Measurements from ENCODE around the gene DUSP2. TPM values are rescaled to one million over a fixed set of nuclear protein-coding genes. Genes with fewer than 3 reads are reported as not detected.

DUSP2 gene
- total and polyA plus RNA-seq, 8 donors = 3.6 to 9.4 (median 6.0) TPM

- Histone ChIP-seq H3K9me3 (no peaks in the 10 kb centered on the region), H3K27ac (no peak overlapping the region), H3K27me3 (peaks cover 5 to 72% (median 14%) of the 10 kb centered on the region in 3 donors), H3K36me3 (no peaks in the 10 kb centered on the region), H3K4me3 (no peak overlapping the region), H3K4me1 (peaks cover 11 to 14% (median 13%) of the 10 kb centered on the region in 4 donors)
- 87 to 95% (median 91%) methylated on average over 4 of the region's 4 CpGs for WGBS, 5 donors
- intact Hi-C loops (cut with DNase I; ENCODE audit: low total_unique reads) = no loop called here
- DNase-seq = no peak
- no peak for TF ChIP-seq EP300 (IDR thresholded peaks at IDR 0.05)
- TF ChIP-seq POLR2A (IDR thresholded peaks at IDR 0.05) = no peak
Measured at GRCh38 chr2:96121414-96121813, 23.8 kb downstream of the DUSP2 start.

- DNase-seq = no peak
- Histone ChIP-seq H3K4me3 (no peak overlapping the region), H3K4me1 (peaks cover 15 to 18% (median 17%) of the 10 kb centered on the region in 4 donors), H3K27ac (no peak overlapping the region), H3K9me3 (no peaks in the 10 kb centered on the region), H3K36me3 (no peaks in the 10 kb centered on the region), H3K27me3 (peaks cover 5 to 76% (median 18%) of the 10 kb centered on the region in 3 donors)
- WGBS, 5 donors = 66 to 72% (median 68%) methylated on average over 7 of the region's 7 CpGs
- TF ChIP-seq EP300 (IDR thresholded peaks at IDR 0.05) = no peak
- intact Hi-C loops (cut with DNase I; ENCODE audit: low total_unique reads) = no loop called here
Measured at GRCh38 chr2:96120991-96121390, 24.2 kb downstream of the DUSP2 start.

- peaks cover 5 to 84% (median 26%) of the 10 kb centered on the region in 3 donors for H3K27me3 ChIP-seq
- DNase-seq = no peak
- no peak for TF ChIP-seq POLR2AphosphoS5 (IDR thresholded peaks at IDR 0.05)
- H3K36me3 ChIP-seq = no peaks in the 10 kb centered on the region
- H3K27ac ChIP-seq = no peak overlapping the region
- intact Hi-C loops (cut with DNase I; ENCODE audit: low total_unique reads) = no loop called here
- 45 to 50% (median 49%) methylated on average over 11 of the region's 11 CpGs for WGBS, 5 donors
- H3K4me1 ChIP-seq = peaks cover 18 to 22% (median 20%) of the 10 kb centered on the region in 4 donors
- H3K9me3 ChIP-seq = no peaks in the 10 kb centered on the region
- no peak overlapping the region for H3K4me3 ChIP-seq
Measured at GRCh38 chr2:96120091-96120720, 25.0 kb downstream of the DUSP2 start.

DNA sequence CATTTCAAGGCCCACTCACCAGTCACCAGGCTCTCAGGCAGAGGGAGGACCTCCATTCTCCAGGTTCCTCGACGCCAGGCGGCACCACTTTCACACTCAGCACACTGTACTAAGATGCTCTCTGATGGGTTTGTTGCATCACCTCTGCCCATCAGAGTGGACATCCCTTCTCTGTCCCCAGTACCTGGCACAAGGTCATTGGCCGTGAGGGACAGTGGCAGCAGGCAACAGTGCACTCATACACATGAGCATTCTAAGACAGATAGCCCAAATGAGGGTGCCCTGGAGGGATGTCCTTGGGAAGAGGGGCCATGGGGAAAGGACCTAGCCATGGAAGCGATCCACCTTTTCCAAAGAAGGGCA is 25.9 kb downstream of the DUSP2 start:
- Histone ChIP-seq H3K9me3 (no peaks in the 10 kb centered on the region), H3K27ac (no peak overlapping the region), H3K36me3 (no peaks in the 10 kb centered on the region), H3K4me1 (peaks cover 18 to 22% (median 20%) of the 10 kb centered on the region in 4 donors), H3K4me3 (no peak overlapping the region), H3K27me3 (peaks cover 5 to 88% (median 26%) of the 10 kb centered on the region in 3 donors)
- TF ChIP-seq POLR2AphosphoS5 (IDR thresholded peaks at IDR 0.05) = no peak
- TF ChIP-seq, protein P1, sequence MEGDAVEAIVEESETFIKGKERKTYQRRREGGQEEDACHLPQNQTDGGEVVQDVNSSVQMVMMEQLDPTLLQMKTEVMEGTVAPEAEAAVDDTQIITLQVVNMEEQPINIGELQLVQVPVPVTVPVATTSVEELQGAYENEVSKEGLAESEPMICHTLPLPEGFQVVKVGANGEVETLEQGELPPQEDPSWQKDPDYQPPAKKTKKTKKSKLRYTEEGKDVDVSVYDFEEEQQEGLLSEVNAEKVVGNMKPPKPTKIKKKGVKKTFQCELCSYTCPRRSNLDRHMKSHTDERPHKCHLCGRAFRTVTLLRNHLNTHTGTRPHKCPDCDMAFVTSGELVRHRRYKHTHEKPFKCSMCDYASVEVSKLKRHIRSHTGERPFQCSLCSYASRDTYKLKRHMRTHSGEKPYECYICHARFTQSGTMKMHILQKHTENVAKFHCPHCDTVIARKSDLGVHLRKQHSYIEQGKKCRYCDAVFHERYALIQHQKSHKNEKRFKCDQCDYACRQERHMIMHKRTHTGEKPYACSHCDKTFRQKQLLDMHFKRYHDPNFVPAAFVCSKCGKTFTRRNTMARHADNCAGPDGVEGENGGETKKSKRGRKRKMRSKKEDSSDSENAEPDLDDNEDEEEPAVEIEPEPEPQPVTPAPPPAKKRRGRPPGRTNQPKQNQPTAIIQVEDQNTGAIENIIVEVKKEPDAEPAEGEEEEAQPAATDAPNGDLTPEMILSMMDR (IDR thresholded peaks at IDR 0.05) = no peak
- no peak for TF ChIP-seq POLR2A (IDR thresholded peaks at IDR 0.05)
- no peak for TF ChIP-seq EP300 (IDR thresholded peaks at IDR 0.05)
- 89 to 96% (median 93%) methylated on average over 3 to 5 of the region's 5 CpGs for WGBS, 5 donors
- DNase-seq = no peak
- intact Hi-C loops (cut with DNase I; ENCODE audit: low total_unique reads) = no loop called here

GRCh38 chr2:96118698-96119388 is 26.4 kb downstream of the DUSP2 start:
- no peak for DNase-seq
- TF ChIP-seq POLR2AphosphoS5 (IDR thresholded peaks at IDR 0.05) (no peak), POLR2A (IDR thresholded peaks at IDR 0.05) (no peak), EP300 (IDR thresholded peaks at IDR 0.05) (no peak)
- TF ChIP-seq, protein P1 (IDR thresholded peaks at IDR 0.05) = no peak
- Histone ChIP-seq H3K27ac (no peak overlapping the region), H3K4me3 (no peak overlapping the region), H3K9me3 (no peaks in the 10 kb centered on the region), H3K36me3 (no peaks in the 10 kb centered on the region), H3K4me1 (peaks cover 18 to 22% (median 20%) of the 10 kb centered on the region in 4 donors), H3K27me3 (peaks cover 5 to 91% (median 26%) of the 10 kb centered on the region in 3 donors)
- intact Hi-C loops (cut with DNase I; ENCODE audit: low total_unique reads) = no loop called here
- 83 to 94% (median 87%) methylated on average over 11 to 13 of the region's 13 CpGs for WGBS, 5 donors
